Activated CD8-positive, alpha-beta memory T cell treated with anti-CD3 and anti-CD28 coated beads, Interleukin-2, amount 10 ng/mL, durations not matched to agents 7 days and 5 days (primary cell): ENCODE measurements around the gene CCNB2. TPM values are rescaled to one million over a fixed set of nuclear protein-coding genes. Genes with fewer than 3 reads are reported as not detected.
"Not testable (repeated sequence)": the region's sequence is repeated elsewhere in the genome, so short reads cannot be mapped to it uniquely, and the experiment has no call there.

Source experiments
- ATAC-seq: fragments of 150-1000 bp; cut with Tn5 transposase; one replicate; pipeline ENCODE4 v1.10.0; 2021; ENCODE audit warnings: moderate library complexity
- CTCF ChIA-PET: fragments of 350-600 bp; sonication (Branson Sonifier 250); formaldehyde crosslinking; loops from one replicate; lab custom pipeline; 2021; ENCODE audit warnings: antibody characterized with exemption; lab: Charles Lee
- DNase-seq: peaks from one replicate; pipeline ENCODE4 v3.0.0-alpha.2; 2020
- H3K27ac Mint-ChIP-seq: one replicate; pipeline ENCODE4 v1.8.0; 2021; ENCODE audit warnings: mild to moderate bottlenecking, mixed read lengths
- H3K27me3 Mint-ChIP-seq: one replicate; pipeline ENCODE4 v1.8.0; 2021; ENCODE audit warnings: mixed read lengths
- H3K36me3 Mint-ChIP-seq: one replicate; pipeline ENCODE4 v1.8.0; 2021; ENCODE audit warnings: mild to moderate bottlenecking, mixed read lengths
- H3K4me1 Mint-ChIP-seq: one replicate; pipeline ENCODE4 v1.8.0; 2021; ENCODE audit warnings: mixed read lengths
- H3K4me3 Mint-ChIP-seq: one replicate; pipeline ENCODE4 v1.8.0; 2021; ENCODE audit warnings: mild to moderate bottlenecking, moderate library complexity, mixed read lengths
- H3K9me3 Mint-ChIP-seq: one replicate; pipeline ENCODE4 v1.8.0; 2022; ENCODE audit warnings: low read depth, mixed read lengths
- total RNA-seq, 2 experiments: library from RNA; stranded (reverse); gene quantifications; one replicate each; pipeline ENCODE4 v1.2.3, GENCODE V29; 2021

The CCNB2 gene
- total RNA-seq, 2 experiments from 2014 or later: 95.3 to 97.0 TPM

DNA sequence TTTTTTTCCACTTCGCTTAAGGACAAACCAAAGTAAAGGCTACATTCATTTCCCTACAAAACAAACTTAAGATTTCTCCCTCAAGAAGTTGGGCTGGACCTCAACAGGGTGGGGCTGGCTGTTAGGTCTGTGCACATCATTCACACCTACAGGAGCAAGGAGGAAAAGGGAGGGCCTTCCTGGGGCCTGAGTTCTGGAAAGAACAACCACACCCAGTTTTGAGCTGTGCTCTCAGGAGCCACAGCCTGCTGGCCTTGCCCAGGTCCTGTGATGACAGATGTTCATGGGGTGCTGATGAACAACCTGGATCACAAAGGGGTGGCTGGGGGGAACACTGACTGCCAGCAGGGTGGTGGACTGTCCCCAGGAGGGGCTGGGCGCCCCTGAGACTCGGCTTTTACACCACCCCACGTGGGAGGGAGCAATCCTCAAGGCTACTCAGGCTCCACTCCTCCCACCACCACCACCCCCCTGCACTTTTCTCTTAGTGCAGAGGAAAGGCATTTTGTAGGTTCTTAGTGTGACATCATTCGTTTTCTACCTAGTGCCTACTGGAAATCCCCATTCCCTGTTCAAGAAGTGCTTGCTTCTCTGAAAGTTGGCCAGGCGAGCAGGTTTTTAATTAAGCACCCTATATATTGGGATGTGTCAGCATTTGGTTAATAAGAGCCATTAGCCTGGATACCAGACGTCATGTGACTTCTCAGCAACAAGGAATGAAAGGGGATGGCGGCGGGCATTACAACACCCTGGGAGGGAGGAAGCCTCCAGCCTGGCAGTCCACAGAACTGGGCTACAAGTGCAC, 35.7 kb downstream of the CCNB2 start:
- CTCF ChIA-PET: interaction anchor here (1.3 kb wide), 1 partner anchor 361 kb away, joined by 3 read pairs; no protein-coding TSS in a partner anchor
- Mint-ChIP-seq H3K36me3 (peaks cover 22% of the 10 kb centered on the region), H3K27me3 (no peaks in the 10 kb centered on the region), H3K9me3 (no peaks in the 10 kb centered on the region), H3K4me1 (peaks cover 21% of the 10 kb centered on the region), H3K4me3 (no peak overlapping the region), H3K27ac (no peak overlapping the region)
- ATAC-seq (no peak), DNase-seq (no peak)

DNA sequence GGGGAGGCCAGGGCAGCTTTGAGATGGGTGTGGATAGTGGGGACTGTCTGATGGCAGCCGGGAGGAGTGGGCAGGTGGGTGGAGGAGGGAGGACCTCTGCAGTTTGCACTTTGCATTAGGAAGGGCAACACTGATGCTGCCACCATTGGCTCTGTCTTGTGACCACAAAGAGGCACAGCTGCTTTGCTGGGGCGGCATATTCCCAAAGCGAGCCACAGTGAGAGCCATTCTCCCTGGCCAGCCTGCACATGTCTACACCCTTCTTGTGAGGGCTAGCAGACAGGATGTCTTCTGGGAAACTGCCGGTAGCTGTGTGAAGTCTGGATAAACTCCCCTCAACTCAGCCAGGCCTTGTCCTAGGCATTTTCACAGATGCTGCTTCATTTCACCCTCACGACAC, 38.3 kb downstream of the CCNB2 start:
- Mint-ChIP-seq H3K27ac (no peak overlapping the region), H3K36me3 (peaks cover 15% of the 10 kb centered on the region), H3K4me1 (peaks cover 9% of the 10 kb centered on the region), H3K9me3 (no peaks in the 10 kb centered on the region), H3K4me3 (no peak overlapping the region), H3K27me3 (no peaks in the 10 kb centered on the region)
- DNase-seq (no peak), ATAC-seq (no peak)
- CTCF ChIA-PET: interaction anchor here (0.8 to 1.1 kb wide), 2 partner anchors 10 to 386 kb away, joined by 3 read pairs; no protein-coding TSS in a partner anchor

DNA sequence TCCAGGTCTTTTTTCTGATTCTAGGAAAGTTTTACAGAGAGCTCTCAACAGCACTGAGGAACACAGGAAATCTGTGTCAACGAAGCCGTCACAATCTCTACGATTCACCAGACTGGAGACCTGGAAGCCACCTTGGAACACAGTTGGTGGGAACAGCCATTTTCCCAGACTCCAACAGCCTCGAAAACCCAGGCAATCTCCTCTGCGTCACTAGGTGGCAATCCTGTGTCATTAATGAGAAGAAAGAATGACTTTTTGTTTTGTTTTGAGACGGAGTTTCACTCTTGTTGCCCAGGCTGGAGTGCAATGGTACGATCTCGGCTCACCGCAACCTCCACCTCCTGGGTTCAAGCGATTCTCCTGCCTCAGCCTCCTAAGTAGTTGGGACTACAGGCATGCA, 39.6 kb downstream of the CCNB2 start:
- H3K27ac Mint-ChIP-seq, H3K27me3 Mint-ChIP-seq, H3K4me3 Mint-ChIP-seq, H3K9me3 Mint-ChIP-seq, H3K36me3 Mint-ChIP-seq, DNase-seq, ATAC-seq, H3K4me1 Mint-ChIP-seq: not testable (repeated sequence)
- CTCF ChIA-PET: interaction anchor here (1.1 kb wide), 1 partner anchor 9 kb away, joined by 3 read pairs; no protein-coding TSS in a partner anchor

DNA sequence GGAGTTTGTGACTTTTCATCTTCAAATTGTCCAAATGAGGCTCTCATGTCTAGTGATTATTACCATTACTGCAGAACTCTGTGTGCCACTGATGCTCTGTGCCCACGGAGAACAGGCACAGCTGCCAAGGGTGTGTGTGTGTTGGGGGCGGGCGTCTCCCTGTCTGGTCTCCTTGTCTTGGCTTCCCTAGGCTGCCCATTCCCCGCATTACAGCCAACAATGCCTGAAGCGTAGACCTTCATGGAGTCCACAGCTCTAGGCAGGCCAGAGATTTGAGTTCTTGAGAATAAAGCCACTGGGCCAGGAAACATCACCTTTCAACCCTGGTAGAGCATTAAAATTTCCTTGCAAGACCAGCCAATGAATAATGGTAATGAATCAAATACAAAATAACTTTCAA, 42.7 kb downstream of the CCNB2 start:
- Mint-ChIP-seq H3K4me1 (no peaks in the 10 kb centered on the region), H3K36me3 (peaks cover 6% of the 10 kb centered on the region), H3K4me3 (no peak overlapping the region), H3K27ac (no peak overlapping the region), H3K9me3 (no peaks in the 10 kb centered on the region), H3K27me3 (no peaks in the 10 kb centered on the region)
- CTCF ChIA-PET: interaction anchor here (1.4 kb wide), 1 partner anchor 346 kb away, joined by 3 read pairs; no protein-coding TSS in a partner anchor
- DNase-seq (no peak), ATAC-seq (no peak)

DNA sequence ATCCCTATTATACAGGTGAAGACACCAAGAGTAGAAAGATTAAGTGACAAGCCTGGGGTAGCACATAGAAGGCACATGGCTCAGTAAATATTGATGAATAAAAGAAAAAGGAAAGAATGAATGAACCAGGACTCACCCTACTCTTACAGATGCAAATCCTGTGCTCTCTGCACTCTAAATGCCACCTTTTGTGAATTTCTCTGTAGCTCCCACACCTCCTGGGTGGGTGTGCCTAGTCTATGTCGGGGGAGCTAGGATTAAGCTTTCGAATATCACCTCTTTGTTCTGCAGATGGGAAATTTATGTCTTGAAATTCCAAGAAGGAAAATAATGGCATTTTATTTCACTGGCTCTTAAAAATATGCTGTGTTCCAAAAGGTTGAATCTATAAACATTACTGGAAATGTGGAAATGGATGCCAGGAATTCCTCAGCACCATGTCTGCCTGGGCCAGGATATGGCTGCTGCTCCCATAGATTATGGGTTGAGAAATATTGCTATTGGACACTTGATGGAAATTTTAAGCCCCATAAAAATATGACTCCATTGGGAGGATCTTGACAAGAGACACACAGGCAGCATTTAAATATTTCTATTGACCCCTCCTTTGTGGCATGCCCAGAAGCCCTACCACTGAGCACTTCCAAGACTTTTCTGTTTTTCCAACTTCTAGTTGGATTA, 43.3 kb downstream of the CCNB2 start:
- DNase-seq (no peak), ATAC-seq (no peak)
- no peak overlapping the region for H3K27ac Mint-ChIP-seq
- H3K9me3 Mint-ChIP-seq: no peaks in the 10 kb centered on the region
- H3K36me3 Mint-ChIP-seq: peaks cover 6% of the 10 kb centered on the region
- H3K4me1 Mint-ChIP-seq: no peaks in the 10 kb centered on the region
- H3K4me3 Mint-ChIP-seq: no peak overlapping the region
- CTCF ChIA-PET: interaction anchor here (0.9 to 1.4 kb wide), 2 partner anchors 10 to 346 kb away, joined by 3 to 4 read pairs; no protein-coding TSS in a partner anchor
- H3K27me3 Mint-ChIP-seq: no peaks in the 10 kb centered on the region

DNA sequence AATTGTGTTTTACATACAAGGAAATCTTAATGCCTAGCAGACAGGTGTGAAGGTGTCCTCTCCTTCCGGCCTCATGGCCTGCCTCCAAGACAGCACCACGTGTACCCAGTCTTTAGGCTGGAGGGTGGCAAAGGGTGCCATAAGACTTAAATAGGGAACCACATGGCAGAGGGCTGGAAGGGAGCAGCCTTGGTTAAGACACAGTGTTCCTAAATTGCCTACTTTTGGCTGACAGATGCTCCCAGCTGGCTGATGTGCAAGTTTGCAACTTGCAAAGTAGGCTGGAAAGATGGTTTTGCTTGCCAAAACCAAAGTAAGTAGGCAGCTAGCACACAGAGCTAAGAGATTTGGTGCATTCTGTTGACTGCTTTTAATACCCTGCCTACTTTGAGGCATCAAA, 45.2 kb downstream of the CCNB2 start:
- DNase-seq (no peak), ATAC-seq (no peak)
- Mint-ChIP-seq H3K27ac (no peak overlapping the region), H3K9me3 (no peaks in the 10 kb centered on the region), H3K4me1 (no peaks in the 10 kb centered on the region), H3K36me3 (peaks cover 3% of the 10 kb centered on the region), H3K27me3 (no peaks in the 10 kb centered on the region), H3K4me3 (no peak overlapping the region)
- CTCF ChIA-PET: interaction anchor here (1.2 to 1.8 kb wide), 2 partner anchors 349 to 379 kb away, joined by 4 read pairs; no protein-coding TSS in a partner anchor

DNA sequence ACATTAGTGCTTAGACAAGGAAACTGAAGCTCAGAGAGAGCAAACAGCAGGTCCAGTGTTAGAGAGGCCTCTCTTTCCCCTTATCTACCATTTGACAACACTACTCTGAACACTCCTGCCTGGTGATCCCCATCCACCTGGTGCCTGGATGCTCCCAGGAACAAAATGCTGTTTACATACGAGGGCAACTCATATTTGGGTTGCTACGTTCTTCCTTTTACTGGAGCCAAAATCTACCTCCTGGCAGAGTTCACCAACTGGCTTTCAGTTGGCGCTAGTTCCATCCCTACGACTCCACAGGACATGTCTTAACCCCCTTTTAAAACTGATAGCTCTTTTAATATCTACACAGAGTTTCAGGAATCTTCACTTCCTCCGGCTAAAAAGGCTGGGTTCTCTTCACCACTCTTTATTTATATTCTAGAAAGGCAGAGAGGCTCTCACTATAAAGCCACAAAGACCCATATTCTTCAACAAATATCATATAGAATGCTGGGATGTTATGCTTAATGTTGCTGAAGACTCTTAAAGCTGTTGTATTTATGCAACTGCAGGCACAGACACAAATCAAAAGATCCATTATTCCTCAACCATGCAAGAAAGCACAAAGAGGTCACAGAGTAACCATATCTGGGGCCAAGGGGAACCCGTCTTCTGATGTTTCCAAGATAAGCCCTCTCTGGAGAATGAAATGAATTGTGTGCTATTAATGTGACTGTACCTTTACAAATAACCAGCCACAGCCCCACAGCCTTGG, 47.9 kb downstream of the CCNB2 start:
- ATAC-seq (no peak), DNase-seq (no peak)
- Mint-ChIP-seq H3K36me3 (peaks cover 5% of the 10 kb centered on the region), H3K9me3 (no peaks in the 10 kb centered on the region), H3K27ac (no peak overlapping the region), H3K4me1 (no peaks in the 10 kb centered on the region), H3K27me3 (no peaks in the 10 kb centered on the region), H3K4me3 (no peak overlapping the region)
- CTCF ChIA-PET: interaction anchor here (0.8 to 1.7 kb wide), 4 partner anchors 9 to 377 kb away, joined by 3 read pairs; no protein-coding TSS in a partner anchor

DNA sequence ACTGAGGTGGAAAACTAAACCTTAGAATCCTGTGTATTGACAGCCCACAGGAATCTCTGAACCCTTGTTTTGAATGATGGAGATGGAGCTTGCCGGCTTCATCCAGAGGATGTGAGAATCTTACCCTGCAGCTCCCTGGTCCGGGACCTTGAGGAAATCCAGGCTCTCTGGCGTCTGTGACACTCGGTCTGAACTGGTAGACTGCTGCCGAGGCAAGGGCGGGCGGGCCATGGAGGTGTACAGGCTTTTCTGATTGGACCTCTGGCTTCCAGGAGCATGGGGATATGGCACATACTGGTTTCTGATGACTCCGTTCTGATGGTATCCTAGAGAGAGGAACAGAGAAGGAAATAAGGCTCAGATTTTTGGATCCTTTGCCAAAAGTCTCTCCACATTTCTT, 48.5 kb downstream of the CCNB2 start:
- H3K9me3 Mint-ChIP-seq: no peaks in the 10 kb centered on the region
- ATAC-seq (no peak), DNase-seq (no peak)
- no peak overlapping the region for H3K4me3 Mint-ChIP-seq
- CTCF ChIA-PET: interaction anchor here (0.9 to 1.7 kb wide), 3 partner anchors 9 to 376 kb away, joined by 3 read pairs; no protein-coding TSS in a partner anchor
- peaks cover 5% of the 10 kb centered on the region for H3K36me3 Mint-ChIP-seq
- no peak overlapping the region for H3K27ac Mint-ChIP-seq
- no peaks in the 10 kb centered on the region for H3K27me3 Mint-ChIP-seq
- H3K4me1 Mint-ChIP-seq: no peaks in the 10 kb centered on the region

DNA sequence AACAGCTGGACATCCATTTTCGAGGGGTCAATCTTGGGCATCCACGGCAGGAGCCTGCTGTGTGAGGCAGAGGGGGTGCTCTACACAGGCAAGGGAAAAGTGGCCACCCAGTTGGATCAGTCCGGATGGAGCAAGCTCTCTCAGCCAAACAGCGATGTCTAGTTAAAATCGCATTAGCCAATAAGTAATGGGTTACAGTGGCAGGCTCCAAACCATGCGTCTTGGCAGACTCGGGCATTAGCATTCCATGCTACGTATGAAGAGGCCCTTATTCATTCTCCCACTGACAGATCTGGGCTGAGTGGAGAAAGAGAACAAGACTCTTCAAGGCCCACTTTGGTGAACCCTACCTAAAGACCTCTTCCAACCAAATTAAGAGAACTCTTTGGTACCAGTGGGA, 49.3 kb downstream of the CCNB2 start:
- H3K36me3 Mint-ChIP-seq: peaks cover 5% of the 10 kb centered on the region
- H3K4me1 Mint-ChIP-seq: no peaks in the 10 kb centered on the region
- CTCF ChIA-PET: interaction anchor here (0.9 to 1.2 kb wide), 2 partner anchors 10 to 375 kb away, joined by 3 read pairs; no protein-coding TSS in a partner anchor
- H3K9me3 Mint-ChIP-seq: no peaks in the 10 kb centered on the region
- ATAC-seq (no peak), DNase-seq (no peak)
- H3K4me3 Mint-ChIP-seq: no peak overlapping the region
- no peaks in the 10 kb centered on the region for H3K27me3 Mint-ChIP-seq
- no peak overlapping the region for H3K27ac Mint-ChIP-seq

DNA sequence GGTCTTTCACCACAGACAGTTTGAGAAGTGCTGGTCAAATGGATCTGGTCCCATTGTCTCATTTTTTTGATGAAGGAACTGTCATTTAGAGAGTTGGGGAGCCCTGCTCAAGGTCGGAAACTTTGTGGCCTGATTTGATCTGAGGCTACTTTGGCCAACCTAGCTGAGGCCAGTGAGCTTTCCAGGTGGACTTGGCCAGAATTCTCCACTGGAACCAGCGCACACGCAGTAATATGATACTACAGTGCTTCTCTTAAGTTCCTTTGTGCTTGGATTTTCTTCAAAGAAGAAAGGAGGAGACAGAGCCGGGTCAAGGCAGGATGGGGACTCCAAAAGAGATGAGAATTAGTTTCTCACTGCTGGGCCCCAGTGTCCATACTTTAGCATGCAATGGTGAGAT, 50.5 kb downstream of the CCNB2 start:
- CTCF ChIA-PET: no interaction called here
- Mint-ChIP-seq H3K4me1 (no peaks in the 10 kb centered on the region), H3K4me3 (no peak overlapping the region), H3K36me3 (peaks cover 4% of the 10 kb centered on the region), H3K27me3 (no peaks in the 10 kb centered on the region), H3K27ac (no peak overlapping the region), H3K9me3 (no peaks in the 10 kb centered on the region)
- DNase-seq: no peak
- no peak for ATAC-seq

DNA sequence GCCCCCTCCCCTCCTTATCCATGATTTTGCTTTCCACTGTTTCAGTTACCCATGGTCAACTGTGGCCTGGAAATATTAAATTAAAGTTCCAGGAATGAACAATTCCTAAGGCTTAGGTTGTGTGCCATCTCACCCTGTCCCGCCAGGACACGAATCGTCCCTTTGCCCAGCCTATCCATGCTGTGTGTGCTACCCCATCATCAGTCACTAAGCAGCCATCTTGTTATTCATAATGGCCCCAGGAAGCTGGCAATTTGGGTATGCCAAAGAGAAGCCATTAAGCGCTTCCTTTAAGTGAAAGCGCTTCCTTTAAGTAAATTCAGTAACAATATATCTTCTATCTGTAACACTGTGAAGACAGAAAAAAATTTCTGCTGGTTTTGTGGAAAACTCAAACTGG, 52.5 kb downstream of the CCNB2 start:
- ATAC-seq (no peak), DNase-seq (no peak)
- Mint-ChIP-seq H3K4me1 (no peaks in the 10 kb centered on the region), H3K36me3 (peaks cover 2% of the 10 kb centered on the region), H3K27ac (no peak overlapping the region), H3K4me3 (no peak overlapping the region), H3K27me3 (no peaks in the 10 kb centered on the region), H3K9me3 (no peaks in the 10 kb centered on the region)
- CTCF ChIA-PET: no interaction called here

DNA sequence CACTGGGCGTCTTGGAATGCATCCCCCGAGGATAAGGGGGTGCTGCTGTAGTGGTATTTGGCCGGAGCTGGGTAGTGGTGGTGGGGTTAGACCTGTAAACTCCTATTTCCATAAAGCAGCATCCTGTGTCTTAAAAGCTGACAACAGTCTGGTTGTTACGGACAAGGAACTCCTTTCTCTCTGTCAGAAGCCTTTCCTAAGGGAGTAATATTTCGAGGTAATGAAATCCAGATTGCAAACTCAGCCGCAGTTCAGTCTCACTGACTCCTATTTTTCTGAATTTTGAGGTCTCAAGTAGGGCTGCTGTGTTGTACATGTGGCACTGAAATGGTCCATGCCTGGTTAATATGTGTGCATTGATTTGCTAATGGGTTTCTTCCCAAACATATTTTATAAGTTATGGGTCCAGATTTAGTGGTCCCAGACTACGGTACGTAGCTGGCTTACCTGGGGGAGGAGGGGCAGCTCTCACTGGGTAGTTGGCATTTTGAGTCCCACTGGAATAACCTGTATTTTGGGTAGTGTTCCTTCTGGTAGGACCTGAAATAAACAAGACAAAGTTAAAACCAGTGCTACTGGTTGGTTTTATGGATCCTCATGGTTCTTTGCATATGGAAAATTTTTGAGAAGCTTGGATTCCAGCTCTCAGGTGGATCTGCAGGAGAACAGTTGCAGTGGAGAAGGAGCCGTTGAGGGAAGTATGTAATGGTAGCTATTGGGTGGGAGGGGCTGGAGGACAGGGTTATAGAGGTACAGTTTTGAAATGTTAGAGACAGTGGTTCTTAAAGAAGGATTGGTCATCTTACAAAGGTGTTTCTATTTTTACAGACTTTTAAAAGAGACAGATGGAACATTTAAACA, 53.1 kb downstream of the CCNB2 start:
- Mint-ChIP-seq H3K27me3 (no peaks in the 10 kb centered on the region), H3K4me3 (no peak overlapping the region), H3K36me3 (peaks cover 5% of the 10 kb centered on the region), H3K9me3 (no peaks in the 10 kb centered on the region), H3K27ac (no peak overlapping the region), H3K4me1 (no peaks in the 10 kb centered on the region)
- no peak for ATAC-seq
- no peak for DNase-seq
- CTCF ChIA-PET: no interaction called here
